ENCODE data around the gene PRSS12.

GRCh38 chr4:118271788-118272187 lies 81.0 kb downstream of the PRSS12 start:
- no peak for TF ChIP-seq EZH2phosphoT487 (IDR thresholded peaks at IDR 0.05; ENCODE audit: insufficient read depth, low read depth)
- TF ChIP-seq EZH2 (IDR thresholded peaks at IDR 0.05; ENCODE audit: insufficient read depth, poor library complexity, severe bottlenecking): no peak
